ENCODE results near the gene CST3. TPM values are rescaled to one million over a fixed set of nuclear protein-coding genes. Genes with fewer than 3 reads are reported as not detected.

Gene CST3
- total RNA-seq, 1 experiment from 2014 or later = 82.7 TPM

GRCh38 chr20:23680146-23680545, 42.4 kb upstream of the CST3 start:
- Histone ChIP-seq H3K4me1 (ENCODE audit: insufficient read depth, low read length, poor library complexity, severe bottlenecking) (no peaks in the 10 kb centered on the region), H3K9me3 (ENCODE audit: low read depth, low read length, poor library complexity, severe bottlenecking) (no peaks in the 10 kb centered on the region), H3K4me3 (ENCODE audit: low read depth, low read length, poor library complexity, severe bottlenecking) (no peak overlapping the region), H3K36me3 (ENCODE audit: insufficient read depth, low read length, poor library complexity, severe bottlenecking) (no peaks in the 10 kb centered on the region), H3K27me3 (replicated peaks; ENCODE audit: insufficient read depth, low read depth, low read length, poor library complexity) (peaks cover 15% of the 10 kb centered on the region), H3K27ac (ENCODE audit: low read depth, low read length, poor library complexity, severe bottlenecking) (no peak overlapping the region)
- ChIA-PET CTCF (no interaction called here), POLR2A (ENCODE audit: low non-redundant PET) (no interaction called here)
- TF ChIP-seq EZH2 (IDR thresholded peaks at IDR 0.05; ENCODE audit: borderline replicate concordance, low read depth, low read length, poor library complexity, severe bottlenecking) = no peak
- TF ChIP-seq, protein P1, sequence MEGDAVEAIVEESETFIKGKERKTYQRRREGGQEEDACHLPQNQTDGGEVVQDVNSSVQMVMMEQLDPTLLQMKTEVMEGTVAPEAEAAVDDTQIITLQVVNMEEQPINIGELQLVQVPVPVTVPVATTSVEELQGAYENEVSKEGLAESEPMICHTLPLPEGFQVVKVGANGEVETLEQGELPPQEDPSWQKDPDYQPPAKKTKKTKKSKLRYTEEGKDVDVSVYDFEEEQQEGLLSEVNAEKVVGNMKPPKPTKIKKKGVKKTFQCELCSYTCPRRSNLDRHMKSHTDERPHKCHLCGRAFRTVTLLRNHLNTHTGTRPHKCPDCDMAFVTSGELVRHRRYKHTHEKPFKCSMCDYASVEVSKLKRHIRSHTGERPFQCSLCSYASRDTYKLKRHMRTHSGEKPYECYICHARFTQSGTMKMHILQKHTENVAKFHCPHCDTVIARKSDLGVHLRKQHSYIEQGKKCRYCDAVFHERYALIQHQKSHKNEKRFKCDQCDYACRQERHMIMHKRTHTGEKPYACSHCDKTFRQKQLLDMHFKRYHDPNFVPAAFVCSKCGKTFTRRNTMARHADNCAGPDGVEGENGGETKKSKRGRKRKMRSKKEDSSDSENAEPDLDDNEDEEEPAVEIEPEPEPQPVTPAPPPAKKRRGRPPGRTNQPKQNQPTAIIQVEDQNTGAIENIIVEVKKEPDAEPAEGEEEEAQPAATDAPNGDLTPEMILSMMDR (conservative IDR thresholded peaks at IDR 0.05; ENCODE audit: low read depth, low read length) = no peak
- no peak for DNase-seq (ENCODE audit: low spot score)
- BruUV-seq (replicated peaks) = no TSS peak
- intact Hi-C loops (cut with micrococcal nuclease; ENCODE audit: unreplicated experiment) = no loop called here

GRCh38 chr20:23679133-23680092, 41.7 kb upstream of the CST3 start:
- H3K36me3 ChIP-seq (ENCODE audit: insufficient read depth, low read length, poor library complexity, severe bottlenecking) = no peaks in the 10 kb centered on the region
- POLR2A ChIA-PET (ENCODE audit: low non-redundant PET) = no interaction called here
- TF ChIP-seq EZH2 (IDR thresholded peaks at IDR 0.05; ENCODE audit: borderline replicate concordance, low read depth, low read length, poor library complexity, severe bottlenecking) = no peak
- TF ChIP-seq, protein P1 (conservative IDR thresholded peaks at IDR 0.05; ENCODE audit: low read depth, low read length) = no peak
- CTCF ChIA-PET = no interaction called here
- H3K4me3 ChIP-seq (ENCODE audit: low read depth, low read length, poor library complexity, severe bottlenecking) = no peak overlapping the region
- intact Hi-C loops (cut with micrococcal nuclease; ENCODE audit: unreplicated experiment) = no loop called here
- no peaks in the 10 kb centered on the region for H3K9me3 ChIP-seq (ENCODE audit: low read depth, low read length, poor library complexity, severe bottlenecking)
- H3K27me3 ChIP-seq (replicated peaks; ENCODE audit: insufficient read depth, low read depth, low read length, poor library complexity) = peaks cover 15% of the 10 kb centered on the region
- no TSS peak for BruUV-seq (replicated peaks)
- DNase-seq (ENCODE audit: low spot score) = no peak
- H3K4me1 ChIP-seq (ENCODE audit: insufficient read depth, low read length, poor library complexity, severe bottlenecking) = no peaks in the 10 kb centered on the region
- H3K27ac ChIP-seq (ENCODE audit: low read depth, low read length, poor library complexity, severe bottlenecking) = no peak overlapping the region

DNA sequence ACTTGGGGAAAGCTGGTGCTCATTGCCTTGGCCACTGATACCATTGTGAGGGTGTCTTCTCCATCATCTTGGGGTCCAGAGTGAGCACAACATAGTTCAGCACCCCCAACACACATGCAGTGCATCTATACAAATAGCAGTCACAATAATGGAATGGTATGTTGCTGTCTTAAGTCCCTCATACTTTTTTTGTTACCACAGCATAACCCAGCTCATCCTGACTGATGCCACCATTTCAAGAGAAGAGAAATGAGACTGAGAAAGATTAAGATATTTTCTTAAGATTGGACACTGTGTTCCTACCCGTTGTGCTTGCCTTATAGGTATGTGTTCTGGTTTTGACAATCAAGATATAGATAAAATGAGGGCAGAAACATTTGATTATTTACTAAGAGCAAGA, 35.5 kb upstream of the CST3 start:
- no peaks in the 10 kb centered on the region for H3K9me3 ChIP-seq (ENCODE audit: low read depth, low read length, poor library complexity, severe bottlenecking)
- H3K27ac ChIP-seq (ENCODE audit: low read depth, low read length, poor library complexity, severe bottlenecking) = no peak overlapping the region
- no peaks in the 10 kb centered on the region for H3K36me3 ChIP-seq (ENCODE audit: insufficient read depth, low read length, poor library complexity, severe bottlenecking)
- no TSS peak for BruUV-seq (replicated peaks)
- intact Hi-C loops (cut with micrococcal nuclease; ENCODE audit: unreplicated experiment) = no loop called here
- TF ChIP-seq, protein P1 (conservative IDR thresholded peaks at IDR 0.05; ENCODE audit: low read depth, low read length) = no peak
- no peak for TF ChIP-seq EZH2 (IDR thresholded peaks at IDR 0.05; ENCODE audit: borderline replicate concordance, low read depth, low read length, poor library complexity, severe bottlenecking)
- no peak for DNase-seq (ENCODE audit: low spot score)
- CTCF ChIA-PET = no interaction called here
- no peaks in the 10 kb centered on the region for H3K4me1 ChIP-seq (ENCODE audit: insufficient read depth, low read length, poor library complexity, severe bottlenecking)
- no peak overlapping the region for H3K4me3 ChIP-seq (ENCODE audit: low read depth, low read length, poor library complexity, severe bottlenecking)
- peaks cover 13% of the 10 kb centered on the region for H3K27me3 ChIP-seq (replicated peaks; ENCODE audit: insufficient read depth, low read depth, low read length, poor library complexity)
- POLR2A ChIA-PET (ENCODE audit: low non-redundant PET) = no interaction called here
